K562 (cell line): ENCODE results near the gene UVRAG. TPM values are rescaled to one million over a fixed set of nuclear protein-coding genes. Genes with fewer than 3 reads are reported as not detected.

Experiments
- ATAC-seq: fragments of 200-7000 bp; cut with Tn5 transposase; 3 replicates; pipeline ENCODE4 v1.9.1; 2020; ENCODE audit warnings: moderate library complexity
- BruUV-seq: library from RNA; stranded (reverse); fragments of 400-500 nt; replicated peaks from 2 replicates; lab custom pipeline; 2021; lab: Mats Ljungman, UMichigan
- CTCF ChIA-PET: fragments of 300-600 bp; formaldehyde crosslinking; extraction: SDS; loops from one replicate; lab custom pipeline; 2021; ENCODE audit warnings: low intra/inter-chr PET ratio; lab: Yijun Ruan, JAX
- POLR2A ChIA-PET: fragments of 300-600, 350-650 bp; sonication (Branson Sonifier 250); formaldehyde crosslinking; extraction: SDS; loops from one replicate; lab custom pipeline; 2021; ENCODE audit warnings: antibody characterized with exemption, inconsistent platforms; lab: Yijun Ruan, JAX
- DNase-seq, 4 experiments: peaks; one replicate each; pipeline versions ENCODE4 v3.0.0 to v3.0.0-alpha.2; 2011 to 2018; ENCODE audit warnings: low spot score in 3 of 4, mixed read lengths in 3 of 4; ENCODE audit errors: extremely low read depth in 1 of 4
- FAIRE-seq: peaks from 2 replicates; lab custom pipeline; 2011; peaks lifted over from hg19 to GRCh38; lab: Jason Lieb, UNC
- H2AFZ ChIP-seq: 2 replicates; pipeline ENCODE4 v1.6.0; 2011; ENCODE audit warnings: low read depth, low read length, control low read depth, inconsistent platforms
- H3K27ac ChIP-seq: fragments of 200-600 bp; 3 replicates; pipeline ENCODE4 v1.8.0; 2011; ENCODE audit warnings: low read depth, mild to moderate bottlenecking, control low read depth, inconsistent platforms, low read length, moderate library complexity, mixed read lengths; ENCODE audit errors: extremely low read depth
- H3K27me3 ChIP-seq, 2 experiments: fragments of 300-600 bp in 1 of 2; 2 replicates in 1 of 2; 3 replicates in 1 of 2; pipeline versions ENCODE4 v1.6.0 to v1.8.0; 2011; ENCODE audit warnings: inconsistent platforms in 2 of 2, low read length in 2 of 2, mild to moderate bottlenecking in 1 of 2, mixed read lengths in 1 of 2, moderate library complexity in 1 of 2; ENCODE audit not compliant: control insufficient read depth in 2 of 2, insufficient read depth in 2 of 2
- H3K36me3 ChIP-seq: fragments of 300-600 bp; 3 replicates; pipeline ENCODE4 v1.8.0; 2011; ENCODE audit warnings: mild to moderate bottlenecking, low read length, inconsistent platforms; ENCODE audit not compliant: control insufficient read depth, insufficient read depth
- H3K4me1 ChIP-seq, 2 experiments: fragments of 200-600 bp in 1 of 2; replicated peaks in 1 of 2; 2 replicates in 1 of 2; 3 replicates in 1 of 2; pipeline versions ENCODE4 v1.5.1 to v1.8.0; 2011; ENCODE audit warnings: inconsistent platforms in 2 of 2, low read length in 2 of 2, mild to moderate bottlenecking in 1 of 2, mixed read lengths in 1 of 2, moderate library complexity in 1 of 2; ENCODE audit not compliant: control insufficient read depth in 2 of 2, insufficient read depth in 2 of 2
- H3K4me2 ChIP-seq: 2 replicates; pipeline ENCODE4 v1.6.1; 2011; ENCODE audit warnings: low read length, control low read depth, inconsistent platforms, mixed read lengths; ENCODE audit not compliant: insufficient read depth
- H3K4me3 ChIP-seq: fragments of 200-600 bp; sonication (generic), shearing (Covaris generic); 2 replicates; pipeline ENCODE4 v1.5.1; 2016; ENCODE audit warnings: control low read depth, inconsistent platforms
- H3K79me2 ChIP-seq: fragments of 200-600 bp; 3 replicates; pipeline ENCODE4 v1.8.0; 2011; ENCODE audit warnings: low read length, inconsistent platforms; ENCODE audit not compliant: control insufficient read depth, insufficient read depth
- H3K9ac ChIP-seq, 2 experiments: 2 replicates each; pipeline versions ENCODE4 v1.6.0 to v1.6.1; 2011; ENCODE audit warnings: low read depth in 2 of 2, low read length in 2 of 2, control low read depth in 1 of 2, inconsistent platforms in 1 of 2, mild to moderate bottlenecking in 1 of 2, mixed read lengths in 1 of 2; ENCODE audit not compliant: insufficient read depth in 1 of 2
- H3K9me1 ChIP-seq: one replicate; pipeline ENCODE4 v1.6.0; 2011; ENCODE audit warnings: inconsistent platforms, mild to moderate bottlenecking, low read length, moderate library complexity; ENCODE audit not compliant: control insufficient read depth, insufficient read depth
- H3K9me3 ChIP-seq: replicated peaks from 2 replicates; pipeline ENCODE4 v1.5.1; 2011; ENCODE audit warnings: low read depth, low read length, inconsistent platforms; ENCODE audit not compliant: control insufficient read depth, insufficient read depth
- H4K20me1 ChIP-seq: replicated peaks from 2 replicates; pipeline ENCODE4 v1.6.1; 2011; ENCODE audit warnings: low read length, inconsistent platforms, mixed read lengths; ENCODE audit not compliant: control insufficient read depth, insufficient read depth
- ATF1 ChIP-seq, 2 experiments: fragments of 450-650 bp in 1 of 2; IDR thresholded peaks; 2 replicates each; pipeline ENCODE4 v1.6.1; 2016; ENCODE audit warnings: missing compliant biosample characterization in 1 of 2, missing genetic modification characterization in 1 of 2
- EP300 ChIP-seq: IDR thresholded peaks from 2 replicates; pipeline ENCODE4 v1.6.1; 2012; ENCODE audit warnings: low read length, improper control_type of control experiment
- ZBTB1 ChIP-seq: sonication (generic); formaldehyde crosslinking; IDR thresholded peaks from 2 replicates; pipeline ENCODE4 v1.8.1; 2023; ENCODE audit warnings: missing genetic modification reagents, low read depth, mild to moderate bottlenecking, borderline replicate concordance
- ZBTB11 ChIP-seq, 3 experiments: fragments of 200-800 bp in 1 of 3; fragments of 250-450 bp in 1 of 3; fragments of 450-650 bp in 1 of 3; sonication (Bioruptor Pico) in 1 of 3; sonication (Bioruptor generic) in 1 of 3; formaldehyde crosslinking in 1 of 3; IDR thresholded peaks; 2 replicates each; pipeline versions ENCODE4 v1.6.1 to v1.8.0; 2016 to 2022; ENCODE audit warnings: mild to moderate bottlenecking in 2 of 3, missing genetic modification characterization in 2 of 3, missing compliant biosample characterization in 1 of 3, moderate library complexity in 1 of 3
- ZNF696 ChIP-seq: fragments of 250-450 bp; sonication (Bioruptor Pico); conservative IDR thresholded peaks from 2 replicates; pipeline ENCODE4 v1.4.0; 2020; ENCODE audit warnings: mild to moderate bottlenecking, moderate library complexity
- WGBS: fragments of 100-300 bp; shearing (Covaris generic); methylation state at CpG from one replicate; pipeline ENCODE4 v1.1.6; 2016; ENCODE audit warnings: low coverage, mixed read lengths; ENCODE audit not compliant: insufficient coverage; ENCODE audit errors: missing lambda C conversion rate; 5-methylcytosine and 5-hydroxymethylcytosine counted together
- in situ Hi-C: fragments of 300-500 bp; cut with MboI; formaldehyde crosslinking; loops from 4 replicates; pipeline ENCODE4 v1.15.0; 2018; ENCODE audit warnings: inconsistent platforms, mixed read lengths
- intact Hi-C: fragments of 100-400 bp; cut with micrococcal nuclease; formaldehyde crosslinking; loops from 2 replicates; pipeline ENCODE4 v1.14.2; 2022
- polyA plus RNA-seq, 8 experiments: library from polyadenylated mRNA; depleted of rRNA in 4 of 8; stranded (reverse) in 5 of 8; unstranded in 3 of 8; fragments of >200 nt; fragmentation: Nextera tagmentation in 2 of 8; fragmentation: Illumina TruSeq in 1 of 8; extraction: Ambion mirVana in 2 of 8; extraction: Trizol in 1 of 8; gene quantifications; 2 replicates each; pipeline versions ENCODE4 v1.2.1 to v1.2.3, GENCODE V29; 2011 to 2014; ENCODE audit warnings: inconsistent platforms in 1 of 8, missing spikeins in 1 of 8
- total RNA-seq, 7 experiments: library from RNA; depleted of rRNA in 6 of 7; stranded (reverse); fragments of >200 nt in 6 of 7; fragmentation: Illumina TruSeq in 2 of 7; extraction: Trizol in 2 of 7; gene quantifications; 2 replicates each; pipeline versions ENCODE4 v1.2.1 to v1.2.3, GENCODE V29; 2011 to 2021; ENCODE audit warnings: low replicate concordance in 1 of 7
- TF ChIP-seq, protein P1 (sequence below): IDR thresholded peaks from 3 replicates; pipeline ENCODE4 v1.6.1; 2011; ENCODE audit warnings: borderline replicate concordance, mild to moderate bottlenecking; ENCODE audit not compliant: insufficient read length, insufficient read depth
- TF ChIP-seq, protein P2 (sequence below), 2 experiments: fragments of 450-650 bp in 1 of 2; sonication (generic) in 1 of 2; formaldehyde crosslinking in 1 of 2; IDR thresholded peaks; 2 replicates each; pipeline versions ENCODE4 v1.7.1 to v1.9.0; 2016 to 2022; ENCODE audit warnings: inconsistent platforms in 1 of 2, mild to moderate bottlenecking in 1 of 2, missing genetic modification reagents in 1 of 2

The UVRAG gene
- total and polyA plus RNA-seq, 9 of the 15 experiments (the other 6 are each of a cell fraction or from before 2014, with no cell fraction given) = 3.1 to 17.8 (median 12.4) TPM

- Histone ChIP-seq H3K36me3 (peaks cover 18% of the 10 kb centered on the region), H4K20me1 (no peaks in the 10 kb centered on the region), H3K79me2 (no peaks in the 10 kb centered on the region), H3K4me3 (no peak overlapping the region), H3K9me3 (no peaks in the 10 kb centered on the region), H3K27ac (no peak overlapping the region), H3K9me1 (no peaks in the 10 kb centered on the region), H3K27me3 (no peaks in the 10 kb centered on the region), H2AFZ (no peak overlapping the region), H3K4me1 (no peaks in the 10 kb centered on the region), H3K4me2 (no peak overlapping the region), H3K9ac (no peak overlapping the region)
- BruUV-seq = no TSS peak
- CTCF ChIA-PET = no interaction called here
- in situ Hi-C loops = no loop called here
- ATAC-seq (no peak), FAIRE-seq (no peak), DNase-seq (peak in 1 of 4 experiments; percentile 8)
- intact Hi-C loops = no loop called here
- POLR2A ChIA-PET = interaction anchor here (0.5 to 1.4 kb wide), 6 partner anchors 11 to 172 kb away, joined by 3 to 7 read pairs (median 3); no protein-coding TSS in a partner anchor
- 53% methylated on average over 1 of the region's 1 CpG for WGBS
- TF ChIP-seq, protein P1, sequence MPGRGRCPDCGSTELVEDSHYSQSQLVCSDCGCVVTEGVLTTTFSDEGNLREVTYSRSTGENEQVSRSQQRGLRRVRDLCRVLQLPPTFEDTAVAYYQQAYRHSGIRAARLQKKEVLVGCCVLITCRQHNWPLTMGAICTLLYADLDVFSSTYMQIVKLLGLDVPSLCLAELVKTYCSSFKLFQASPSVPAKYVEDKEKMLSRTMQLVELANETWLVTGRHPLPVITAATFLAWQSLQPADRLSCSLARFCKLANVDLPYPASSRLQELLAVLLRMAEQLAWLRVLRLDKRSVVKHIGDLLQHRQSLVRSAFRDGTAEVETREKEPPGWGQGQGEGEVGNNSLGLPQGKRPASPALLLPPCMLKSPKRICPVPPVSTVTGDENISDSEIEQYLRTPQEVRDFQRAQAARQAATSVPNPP = no peak
- no peak for TF ChIP-seq ATF1 (CRISPR knock-in tag; IDR thresholded peaks at IDR 0.05)
- TF ChIP-seq ATF1 (tag; IDR thresholded peaks at IDR 0.05) = no peak
- no peak for TF ChIP-seq ZNF696 (CRISPR knock-in tag)
- TF ChIP-seq ZBTB11 (CRISPR knock-in tag; IDR thresholded peaks at IDR 0.05) = no peak
- TF ChIP-seq EP300 = no peak
- TF ChIP-seq, protein P2, sequence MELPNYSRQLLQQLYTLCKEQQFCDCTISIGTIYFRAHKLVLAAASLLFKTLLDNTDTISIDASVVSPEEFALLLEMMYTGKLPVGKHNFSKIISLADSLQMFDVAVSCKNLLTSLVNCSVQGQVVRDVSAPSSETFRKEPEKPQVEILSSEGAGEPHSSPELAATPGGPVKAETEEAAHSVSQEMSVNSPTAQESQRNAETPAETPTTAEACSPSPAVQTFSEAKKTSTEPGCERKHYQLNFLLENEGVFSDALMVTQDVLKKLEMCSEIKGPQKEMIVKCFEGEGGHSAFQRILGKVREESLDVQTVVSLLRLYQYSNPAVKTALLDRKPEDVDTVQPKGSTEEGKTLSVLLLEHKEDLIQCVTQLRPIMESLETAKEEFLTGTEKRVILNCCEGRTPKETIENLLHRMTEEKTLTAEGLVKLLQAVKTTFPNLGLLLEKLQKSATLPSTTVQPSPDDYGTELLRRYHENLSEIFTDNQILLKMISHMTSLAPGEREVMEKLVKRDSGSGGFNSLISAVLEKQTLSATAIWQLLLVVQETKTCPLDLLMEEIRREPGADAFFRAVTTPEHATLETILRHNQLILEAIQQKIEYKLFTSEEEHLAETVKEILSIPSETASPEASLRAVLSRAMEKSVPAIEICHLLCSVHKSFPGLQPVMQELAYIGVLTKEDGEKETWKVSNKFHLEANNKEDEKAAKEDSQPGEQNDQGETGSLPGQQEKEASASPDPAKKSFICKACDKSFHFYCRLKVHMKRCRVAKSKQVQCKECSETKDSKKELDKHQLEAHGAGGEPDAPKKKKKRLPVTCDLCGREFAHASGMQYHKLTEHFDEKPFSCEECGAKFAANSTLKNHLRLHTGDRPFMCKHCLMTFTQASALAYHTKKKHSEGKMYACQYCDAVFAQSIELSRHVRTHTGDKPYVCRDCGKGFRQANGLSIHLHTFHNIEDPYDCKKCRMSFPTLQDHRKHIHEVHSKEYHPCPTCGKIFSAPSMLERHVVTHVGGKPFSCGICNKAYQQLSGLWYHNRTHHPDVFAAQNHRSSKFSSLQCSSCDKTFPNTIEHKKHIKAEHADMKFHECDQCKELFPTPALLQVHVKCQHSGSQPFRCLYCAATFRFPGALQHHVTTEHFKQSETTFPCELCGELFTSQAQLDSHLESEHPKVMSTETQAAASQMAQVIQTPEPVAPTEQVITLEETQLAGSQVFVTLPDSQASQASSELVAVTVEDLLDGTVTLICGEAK (IDR thresholded peaks at IDR 0.05) = no peak
- TF ChIP-seq, protein P2 (CRISPR knock-in tag; IDR thresholded peaks at IDR 0.05) = no peak
- no peak for TF ChIP-seq ZBTB1 (CRISPR knock-in tag)
These were observed 198.5 kb downstream of the UVRAG start for GRCh38 chr11:76013526-76013925.
